IMR-90 (cell line): ENCODE data around the gene CEL. TPM values are rescaled to one million over a fixed set of nuclear protein-coding genes. Genes with fewer than 3 reads are reported as not detected.

ENCODE experiments used
- ATAC-seq: fragments of 200-7000 bp; cut with Tn5 transposase; 2 replicates; pipeline ENCODE4 v1.9.1; 2020; ENCODE audit warnings: low read depth, mild to moderate bottlenecking, moderate library complexity
- BruUV-seq: library from RNA; stranded (reverse); fragments of 400-500 nt; replicated peaks from 2 replicates; lab custom pipeline; 2021; lab: Mats Ljungman, UMichigan
- CTCF ChIA-PET: fragments of 300-600 bp; formaldehyde crosslinking; extraction: SDS; loops from one replicate; lab custom pipeline; 2021; ENCODE audit warnings: antibody characterized with exemption; lab: Yijun Ruan, JAX
- POLR2A ChIA-PET: fragments of 300-600 bp; sonication (Branson Sonifier 250); formaldehyde crosslinking; loops from one replicate; lab custom pipeline; 2022; ENCODE audit warnings: antibody characterized with exemption; ENCODE audit not compliant: unreplicated experiment; lab: Charles Lee
- DNase-seq: peaks from one replicate; pipeline ENCODE4 v3.0.0; 2013
- H2AFZ ChIP-seq: replicated peaks from 2 replicates; pipeline ENCODE3; 2013; ENCODE audit warnings: low read length, mild to moderate bottlenecking; ENCODE audit not compliant: poor library complexity
- H2AK5ac ChIP-seq: 2 replicates; pipeline ENCODE4 v1.6.1; 2013; ENCODE audit warnings: low read depth, low read length, inconsistent platforms
- H2AK9ac ChIP-seq: replicated peaks from 2 replicates; pipeline ENCODE3; 2013; ENCODE audit warnings: mild to moderate bottlenecking, low read depth, low read length, moderate library complexity; ENCODE audit not compliant: poor library complexity
- H2BK120ac ChIP-seq: 2 replicates; pipeline ENCODE4 v1.6.1; 2013; ENCODE audit warnings: low read depth, low read length, inconsistent platforms
- H2BK15ac ChIP-seq: 3 replicates; pipeline ENCODE4 v1.6.1; 2013; ENCODE audit warnings: low read depth, low read length, inconsistent platforms
- H2BK20ac ChIP-seq: 2 replicates; pipeline ENCODE4 v1.6.1; 2013; ENCODE audit warnings: low read depth, mild to moderate bottlenecking, inconsistent platforms, low read length, moderate library complexity
- H2BK5ac ChIP-seq: 2 replicates; pipeline ENCODE4 v1.6.1; 2013; ENCODE audit warnings: mild to moderate bottlenecking, low read depth, low read length, inconsistent platforms; ENCODE audit not compliant: poor library complexity, severe bottlenecking
- H3K14ac ChIP-seq: replicated peaks from 2 replicates; pipeline ENCODE4 v1.6.1; 2013; ENCODE audit warnings: low read depth, low read length, inconsistent platforms
- H3K18ac ChIP-seq: 2 replicates; pipeline ENCODE4 v1.6.1; 2013; ENCODE audit warnings: low read depth, low read length, control low read depth
- H3K23ac ChIP-seq: 2 replicates; pipeline ENCODE4 v1.6.1; 2013; ENCODE audit warnings: low read depth, low read length, inconsistent platforms
- H3K27ac ChIP-seq: 2 replicates; pipeline ENCODE4 v1.5.1; 2013; ENCODE audit warnings: mild to moderate bottlenecking, control low read depth, low read length; ENCODE audit not compliant: insufficient read depth
- H3K27me3 ChIP-seq: 2 replicates; pipeline ENCODE4 v1.6.1; 2013; ENCODE audit warnings: low read length; ENCODE audit not compliant: control insufficient read depth, insufficient read depth
- H3K36me3 ChIP-seq: 2 replicates; pipeline ENCODE4 v1.6.1; 2013; ENCODE audit warnings: low read length, mixed read lengths; ENCODE audit not compliant: control insufficient read depth, insufficient read depth
- H3K4ac ChIP-seq: 2 replicates; pipeline ENCODE4 v1.6.1; 2013; ENCODE audit warnings: low read depth, low read length, inconsistent platforms
- H3K4me1 ChIP-seq: 2 replicates; pipeline ENCODE4 v1.6.1; 2013; ENCODE audit warnings: low read length, mixed read lengths; ENCODE audit not compliant: control insufficient read depth, insufficient read depth
- H3K4me2 ChIP-seq: 2 replicates; pipeline ENCODE4 v1.6.1; 2013; ENCODE audit warnings: low read depth, mild to moderate bottlenecking, control low read depth, low read length, moderate library complexity
- H3K4me3 ChIP-seq: 2 replicates; pipeline ENCODE4 v1.5.1; 2013; ENCODE audit warnings: low read depth, mild to moderate bottlenecking, control low read depth, low read length, moderate library complexity; ENCODE audit not compliant: insufficient read depth
- H3K56ac ChIP-seq: 2 replicates; pipeline ENCODE4 v1.6.1; 2013; ENCODE audit warnings: low read length, inconsistent platforms; ENCODE audit not compliant: insufficient read depth; ENCODE audit errors: extremely low read depth
- H3K79me1 ChIP-seq, 2 experiments: 2 replicates each; pipeline ENCODE4 v1.6.1; 2013; ENCODE audit warnings: low read length in 2 of 2, inconsistent platforms in 1 of 2, low read depth in 1 of 2
- H3K9ac ChIP-seq: 2 replicates; pipeline ENCODE4 v1.6.1; 2013; ENCODE audit warnings: low read depth, low read length, control low read depth
- H3K9me1 ChIP-seq: 2 replicates; pipeline ENCODE4 v1.6.1; 2013; ENCODE audit warnings: low read length, inconsistent platforms; ENCODE audit not compliant: insufficient read depth
- H3K9me3 ChIP-seq: 2 replicates; pipeline ENCODE4 v1.6.1; 2013; ENCODE audit warnings: low read length; ENCODE audit not compliant: control insufficient read depth, insufficient read depth
- H4K20me1 ChIP-seq: 2 replicates; pipeline ENCODE4 v1.6.1; 2013; ENCODE audit warnings: low read length, inconsistent platforms; ENCODE audit not compliant: insufficient read depth
- H4K5ac ChIP-seq: 2 replicates; pipeline ENCODE4 v1.6.1; 2013; ENCODE audit warnings: mild to moderate bottlenecking, low read depth, low read length, control low read depth
- H4K8ac ChIP-seq, 2 experiments: 2 replicates each; pipeline ENCODE4 v1.6.1; 2013; ENCODE audit warnings: low read depth in 2 of 2, low read length in 2 of 2, control low read depth in 1 of 2, inconsistent platforms in 1 of 2
- H4K91ac ChIP-seq: 2 replicates; pipeline ENCODE4 v1.6.1; 2013; ENCODE audit warnings: low read depth, low read length, inconsistent platforms; ENCODE audit not compliant: insufficient read depth
- BHLHE40 ChIP-seq: fragments of 150-350 bp; IDR thresholded peaks from 2 replicates; pipeline ENCODE4 v1.6.1; 2016; ENCODE audit warnings: mild to moderate bottlenecking, low read depth, low read length
- CEBPB ChIP-seq: IDR thresholded peaks from 2 replicates; pipeline ENCODE4 v1.6.1; 2012; ENCODE audit warnings: low read depth, low read length, improper control_type of control experiment
- CHD1 ChIP-seq: IDR thresholded peaks from 2 replicates; pipeline ENCODE4 v1.6.1; 2012; ENCODE audit warnings: low read depth, low read length, improper control_type of control experiment
- CTCF ChIP-seq: conservative IDR thresholded peaks from 2 replicates; pipeline ENCODE4 v1.5.1; 2012; ENCODE audit warnings: mild to moderate bottlenecking, low read depth, low read length, improper control_type of control experiment
- ELK1 ChIP-seq: fragments of 150-350 bp; IDR thresholded peaks from 2 replicates; pipeline ENCODE4 v1.6.1; 2016; ENCODE audit warnings: low read depth, mild to moderate bottlenecking, low read length, moderate library complexity, borderline replicate concordance
- FOS ChIP-seq: fragments of 150-350 bp; IDR thresholded peaks from 2 replicates; pipeline ENCODE4 v1.6.1; 2016; ENCODE audit warnings: low read depth, low read length
- MAFK ChIP-seq: IDR thresholded peaks from 2 replicates; pipeline ENCODE4 v1.6.1; 2012; ENCODE audit warnings: low read depth, low read length, improper control_type of control experiment
- MAZ ChIP-seq: IDR thresholded peaks from 2 replicates; pipeline ENCODE4 v1.6.1; 2012; ENCODE audit warnings: low read depth, mild to moderate bottlenecking, low read length, improper control_type of control experiment, moderate library complexity, borderline replicate concordance
- MXI1 ChIP-seq: IDR thresholded peaks from 2 replicates; pipeline ENCODE4 v1.6.1; 2012; ENCODE audit warnings: low read depth, mild to moderate bottlenecking, low read length, moderate library complexity, borderline replicate concordance
- NFE2L2 ChIP-seq: fragments of 150-350 bp; IDR thresholded peaks from 2 replicates; pipeline ENCODE4 v1.6.1; 2016; ENCODE audit warnings: low read depth, mild to moderate bottlenecking, low read length
- POLR2A ChIP-seq: IDR thresholded peaks from 2 replicates; pipeline ENCODE4 v1.6.1; 2012; ENCODE audit warnings: mild to moderate bottlenecking, low read depth, low read length
- RAD21 ChIP-seq: IDR thresholded peaks from 2 replicates; pipeline ENCODE4 v1.6.1; 2012; ENCODE audit warnings: low read length, improper control_type of control experiment
- RFX5 ChIP-seq: IDR thresholded peaks from 2 replicates; pipeline ENCODE4 v1.8.0; 2012; ENCODE audit warnings: low read depth, mild to moderate bottlenecking, low read length, moderate library complexity
- SMC3 ChIP-seq: fragments of 150-350 bp; IDR thresholded peaks from 2 replicates; pipeline ENCODE4 v1.6.1; 2016; ENCODE audit warnings: low read depth, mild to moderate bottlenecking, antibody characterized with exemption, low read length, moderate library complexity
- USF2 ChIP-seq: fragments of 150-350 bp; IDR thresholded peaks from 2 replicates; pipeline ENCODE4 v1.6.1; 2017; ENCODE audit warnings: mild to moderate bottlenecking, antibody characterized with exemption, low read length, low read depth
- WGBS, 2 experiments: methylation state at CpG; one replicate each; pipeline versions ENCODE4 v1.1.5 to v1.1.7; 2013; ENCODE audit warnings: missing lambda C conversion rate in 2 of 2; ENCODE audit not compliant: insufficient read length in 1 of 2; ENCODE audit errors: extremely low coverage in 2 of 2; 5-methylcytosine and 5-hydroxymethylcytosine counted together
- dilution Hi-C: fragments of 300-500 bp; cut with HindIII; formaldehyde crosslinking; loops from one replicate; pipeline ENCODE4 v1.14.3; 2018; ENCODE audit warnings: low sequenced_read_pairs; ENCODE audit not compliant: unreplicated experiment
- in situ Hi-C: fragments of 300-500 bp; cut with MboI; formaldehyde crosslinking; loops from 3 replicates; pipeline ENCODE4 v1.14.3; 2019; ENCODE audit warnings: low sequenced_read_pairs, inconsistent platforms, mixed read lengths
- intact Hi-C: fragments of 100-400 bp; cut with micrococcal nuclease; formaldehyde crosslinking; loops from 2 replicates; pipeline ENCODE4 v1.10.0; 2022
- polyA plus RNA-seq, 3 experiments: library from polyadenylated mRNA; depleted of rRNA; stranded (reverse); fragments of >200 nt; gene quantifications; 2 replicates each; pipeline ENCODE4 v1.2.3, GENCODE V29; 2012; ENCODE audit warnings: low replicate concordance in 1 of 3
- total RNA-seq: library from RNA; depleted of rRNA; stranded (reverse); fragments of >200 nt; gene quantifications from 2 replicates; pipeline ENCODE4 v1.2.3, GENCODE V29; 2012

CEL gene
- total and polyA plus RNA-seq, 2 of the 4 experiments (the other 2 are of a cell fraction) = under 0.01 to 0.75 TPM

- intact Hi-C loops = no loop called here
- in situ Hi-C loops = no loop called here
- no peak for ATAC-seq
- dilution Hi-C loops = no loop called here
- no peaks in the 10 kb centered on the region for H3K27me3 ChIP-seq
- no peak overlapping the region for H3K18ac ChIP-seq
- H4K20me1 ChIP-seq = peaks cover 78% of the 10 kb centered on the region
- H2BK5ac ChIP-seq = peak overlapping the region; percentile 7
- CTCF ChIA-PET = interaction anchor here (1.1 to 2.9 kb wide), 2 partner anchors 29 to 32 kb away, joined by 3 to 10 read pairs; no protein-coding TSS in a partner anchor
- H2BK20ac ChIP-seq = no peak overlapping the region
- no TSS peak for BruUV-seq
- no peak overlapping the region for H4K5ac ChIP-seq
- no peak overlapping the region for H3K27ac ChIP-seq
- peaks cover 31% of the 10 kb centered on the region for H3K4me1 ChIP-seq
- POLR2A ChIA-PET = no interaction called here
- H3K9ac ChIP-seq = no peak overlapping the region
- H2BK120ac ChIP-seq = no peak overlapping the region
- no peak overlapping the region for H4K8ac ChIP-seq
- H2AK9ac ChIP-seq = peak overlapping the region; percentile 79
- no peak overlapping the region for H3K4me2 ChIP-seq
- H4K91ac ChIP-seq = no peak overlapping the region
- H2AFZ ChIP-seq = peak overlapping the region; percentile 73
- H3K9me1 ChIP-seq = peaks cover 21% of the 10 kb centered on the region
- H3K56ac ChIP-seq = no peak overlapping the region
- no peaks in the 10 kb centered on the region for H3K9me3 ChIP-seq
- H3K14ac ChIP-seq = no peak overlapping the region; the same call in 1 of the 2 replicates
- no peak overlapping the region for H3K23ac ChIP-seq
- H3K79me1 ChIP-seq = peaks cover 32 to 81% of the 10 kb centered on the region in 2 experiments
- H2BK15ac ChIP-seq = no peak overlapping the region
- peak overlapping the region; percentile 43; the same call in 1 of the 2 replicates for H3K4ac ChIP-seq
- H2AK5ac ChIP-seq = no peak overlapping the region
- no peak overlapping the region for H3K4me3 ChIP-seq
- 94% methylated on average over 9 of the region's 19 CpGs; no CpG with 5 or more reads in 1 of the 2 experiments for WGBS, 2 experiments
- peaks cover 6% of the 10 kb centered on the region; the same call in 1 of the 2 replicates for H3K36me3 ChIP-seq
- no peak for DNase-seq
- TF ChIP-seq RFX5 (no peak), MAFK (no peak), MAZ (no peak), SMC3 (no peak), CEBPB (no peak), CTCF (no peak), FOS (no peak), CHD1 (no peak), BHLHE40 (no peak), ELK1 (no peak), MXI1 (no peak), USF2 (no peak), RAD21 (no peak), NFE2L2 (no peak), POLR2A (no peak)
Measured at GRCh38 chr9:133114886-133115603, 53.3 kb downstream of the CEL start.
